Kidney capillary endothelial cell (primary cell): ENCODE data around the gene HBM.
"Not testable (repeated sequence)": the region's sequence is repeated elsewhere in the genome, so short reads cannot be mapped to it uniquely, and the experiment has no call there.

Source experiments
- DNase-seq: peaks from one replicate; pipeline ENCODE4 v3.0.0-alpha.2; 2018; ENCODE audit warnings: low spot score

The HBM gene

GRCh38 chr16:185213-185612, 19.4 kb downstream of the HBM start:
- no peak for DNase-seq

- no peak for DNase-seq
These were observed 19.9 kb downstream of the HBM start for GRCh38 chr16:185691-186090.

DNA sequence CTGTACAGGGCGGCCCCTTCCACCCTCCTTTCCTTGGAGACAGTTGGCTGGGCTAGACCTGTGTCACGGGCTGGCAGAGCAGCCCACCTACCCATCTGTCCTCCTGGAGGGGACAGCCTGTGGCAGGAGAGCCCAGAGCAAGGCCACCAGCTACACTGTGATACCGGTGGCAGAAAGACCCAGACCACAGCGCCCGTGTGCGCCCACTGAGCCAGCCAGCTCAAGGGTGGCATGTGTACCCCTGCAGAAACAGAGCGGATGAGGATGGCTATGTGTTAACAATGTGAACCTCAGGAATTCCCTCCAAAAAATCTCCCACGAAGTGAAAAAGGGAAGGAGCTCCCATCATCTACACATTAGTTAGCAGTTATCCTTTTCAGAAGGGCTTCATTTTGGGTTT, 21.6 kb downstream of the HBM start:
- DNase-seq: no peak

GRCh38 chr16:188674-189073, 22.9 kb downstream of the HBM start:
- DNase-seq: no peak

DNA sequence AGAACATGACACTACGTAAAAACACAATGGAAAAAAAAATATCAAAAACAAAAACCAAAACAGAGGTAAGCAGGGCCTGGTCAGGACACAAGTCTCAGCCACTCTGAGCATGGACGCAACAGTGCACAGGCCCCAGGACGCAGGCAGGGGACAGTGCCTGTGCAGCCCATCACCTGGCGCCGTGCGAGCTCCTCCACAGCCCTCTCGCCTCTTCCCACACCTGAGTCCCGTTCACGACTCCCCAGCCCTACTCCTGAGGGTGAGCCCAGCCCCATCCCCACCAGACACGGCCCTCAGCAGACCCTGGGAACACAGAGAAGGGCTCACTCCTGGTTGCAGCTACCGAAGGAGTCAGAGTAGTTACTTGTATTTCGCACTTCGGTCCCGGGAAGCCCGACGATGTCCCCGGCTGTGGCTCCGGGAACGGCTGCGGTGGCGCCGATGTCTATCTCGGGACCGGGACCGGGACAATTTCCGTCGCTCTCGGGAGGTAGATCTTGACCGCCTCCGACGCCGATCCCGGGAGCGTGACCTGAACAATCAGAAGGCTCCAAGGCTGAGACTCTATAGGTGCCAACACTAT, 23.9 kb downstream of the HBM start:
- DNase-seq: no peak

DNA sequence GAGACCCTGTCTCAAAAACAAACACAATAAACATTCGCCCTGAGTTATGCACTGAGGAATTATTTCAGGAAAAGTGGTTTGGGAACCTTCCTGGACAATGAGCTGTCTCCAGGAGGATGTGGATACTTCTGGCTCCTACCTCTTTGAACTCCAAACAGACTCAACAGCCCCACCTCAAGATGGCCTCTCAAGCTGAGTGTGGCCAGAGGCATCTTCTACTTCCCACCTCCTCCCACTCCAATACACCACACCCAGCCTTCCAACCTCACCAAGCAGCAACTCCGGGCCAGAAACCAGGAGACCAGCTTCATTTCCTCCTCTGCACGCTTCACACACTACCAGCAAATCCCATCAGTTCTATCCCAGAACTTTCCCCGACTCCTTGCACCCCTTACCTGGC, 26.1 kb downstream of the HBM start:
- no peak for DNase-seq

DNA sequence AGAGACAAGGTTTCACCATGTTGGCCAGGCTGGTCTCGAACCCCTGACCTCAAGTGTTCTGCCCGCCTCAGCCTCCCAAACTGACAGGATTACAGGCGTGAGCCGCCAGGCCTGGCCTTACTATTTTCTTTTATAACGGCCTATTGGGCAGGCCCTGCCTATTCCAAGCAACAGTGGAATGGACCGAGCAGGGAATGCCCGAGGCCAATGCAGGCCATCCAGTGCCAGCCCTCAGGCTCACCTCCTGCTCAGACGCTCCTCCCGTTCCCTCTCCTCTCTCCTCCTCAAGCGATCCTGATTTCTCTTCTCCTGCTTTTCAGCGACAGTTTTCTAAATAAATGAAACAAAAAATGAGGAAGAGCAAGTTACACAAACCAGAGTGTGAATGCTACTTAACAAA, 26.9 kb downstream of the HBM start:
- no peak for DNase-seq

- DNase-seq: no peak
These were observed 27.7 kb downstream of the HBM start for GRCh38 chr16:193441-193840.

GRCh38 chr16:194516-194915, 28.7 kb downstream of the HBM start:
- no peak for DNase-seq

DNA sequence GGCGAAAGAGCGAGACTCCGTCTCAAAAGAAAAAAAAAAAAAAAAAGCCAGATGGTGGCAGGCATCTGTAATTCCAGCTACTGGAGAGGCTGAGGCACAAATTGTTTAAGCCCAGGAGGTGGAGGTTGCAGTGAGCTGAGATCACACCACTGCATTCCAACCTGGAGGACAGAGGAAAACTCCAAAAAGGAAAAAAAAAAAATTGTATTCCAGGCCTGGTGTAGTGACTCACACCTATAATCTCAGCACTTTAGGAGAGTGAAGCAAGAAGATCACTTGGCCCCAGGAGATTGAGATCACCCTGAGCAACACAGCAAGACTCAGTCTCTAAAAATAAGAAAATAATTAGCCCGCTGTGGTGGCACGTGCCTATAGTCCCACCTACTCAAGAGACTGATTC, 34.6 kb downstream of the HBM start:
- DNase-seq: no peak

DNA sequence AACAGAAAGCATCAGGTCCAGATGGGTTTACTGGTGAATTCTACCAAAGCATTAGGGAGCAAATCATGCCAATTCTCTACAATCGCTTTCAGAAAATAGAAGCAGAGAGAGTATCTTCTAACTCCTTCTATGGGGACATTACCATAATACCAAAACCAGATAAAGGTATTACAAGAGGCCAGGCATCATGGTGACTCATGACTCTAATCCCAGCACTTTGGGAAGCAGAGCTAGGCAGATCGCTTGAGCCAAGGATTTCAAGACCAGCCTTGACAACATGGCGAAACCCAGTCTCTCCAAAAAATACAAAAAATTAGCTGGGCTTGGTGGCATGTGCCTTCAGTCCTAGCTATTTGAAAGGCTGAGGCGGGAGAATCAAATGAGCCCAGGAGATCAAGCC, 37.5 kb downstream of the HBM start:
- DNase-seq: no peak

DNA sequence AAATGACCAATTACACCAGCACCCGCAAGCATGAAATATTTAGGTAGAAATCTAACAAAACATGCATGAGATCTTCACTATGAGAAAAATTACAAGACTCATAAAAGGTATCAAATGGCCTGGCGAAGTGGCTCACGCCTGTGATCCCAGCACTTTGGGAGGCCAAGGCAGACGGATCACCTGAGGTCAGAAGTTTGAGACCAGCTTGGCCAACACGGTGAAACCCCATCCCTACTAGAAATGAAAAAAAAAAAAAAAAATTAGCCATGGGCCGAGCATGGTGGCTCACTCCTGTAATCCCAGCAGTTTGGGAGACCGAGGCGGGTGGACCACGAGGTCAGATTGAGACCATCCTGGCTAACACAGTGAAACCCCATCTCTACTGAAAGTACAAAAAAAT, 38.3 kb downstream of the HBM start:
- not testable (repeated sequence) for DNase-seq

DNA sequence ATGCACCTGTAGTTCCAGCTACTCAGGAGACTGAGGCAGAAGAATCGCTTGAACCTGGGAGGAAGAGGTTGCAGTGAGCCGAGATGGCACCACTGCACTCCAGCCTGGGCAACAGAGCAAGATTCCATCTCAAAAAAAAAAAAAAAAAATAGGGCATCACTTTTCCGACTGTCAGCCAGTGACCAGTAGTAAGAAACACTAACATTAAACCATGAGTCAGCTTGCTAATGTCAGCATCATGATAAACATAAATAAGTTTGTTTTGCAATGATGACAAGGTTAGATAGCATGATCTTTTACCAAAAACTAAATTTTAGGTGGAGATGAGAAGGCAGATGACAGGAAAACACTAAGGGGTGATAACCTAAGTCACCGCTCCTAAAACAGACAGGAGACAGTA, 43.6 kb downstream of the HBM start:
- not testable (repeated sequence) for DNase-seq

DNA sequence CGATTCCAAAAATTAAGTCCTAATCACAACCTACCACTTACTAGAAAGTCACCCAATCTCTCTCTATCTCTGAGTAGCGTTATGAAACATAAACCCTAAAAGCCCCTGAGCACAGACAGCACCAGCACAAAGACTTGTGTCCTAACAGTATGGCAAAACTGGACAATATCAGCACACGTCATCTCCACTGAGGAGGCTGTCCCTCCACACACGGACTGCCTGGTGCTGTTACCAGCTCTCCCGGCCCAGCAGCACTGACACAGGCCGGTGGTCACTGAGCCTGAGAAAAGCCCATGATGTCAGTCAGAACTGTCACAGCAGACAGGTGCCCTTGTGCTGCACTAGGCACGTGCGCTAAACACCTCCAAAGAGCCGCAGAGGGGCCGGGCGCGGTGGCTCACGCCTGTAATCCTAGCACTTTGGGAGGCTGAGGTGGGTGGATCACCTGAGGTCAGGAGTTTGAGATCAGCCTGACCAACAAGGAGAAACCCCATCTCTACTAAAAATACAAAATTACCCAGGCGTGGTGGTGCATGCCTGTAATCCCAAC, 45.9 kb downstream of the HBM start:
- not testable (repeated sequence) for DNase-seq

- DNase-seq: no peak
These were observed 47.2 kb downstream of the HBM start for GRCh38 chr16:212999-213398.
